ENCODE measurements around the gene UPK3A. TPM values are rescaled to one million over a fixed set of nuclear protein-coding genes. Genes with fewer than 3 reads are reported as not detected.

The UPK3A gene
- total and polyA plus RNA-seq, 2 of the 13 experiments (the other 11 are each of a cell fraction or from before 2014, with no cell fraction given) = 10.5 to 13.8 TPM

DNA sequence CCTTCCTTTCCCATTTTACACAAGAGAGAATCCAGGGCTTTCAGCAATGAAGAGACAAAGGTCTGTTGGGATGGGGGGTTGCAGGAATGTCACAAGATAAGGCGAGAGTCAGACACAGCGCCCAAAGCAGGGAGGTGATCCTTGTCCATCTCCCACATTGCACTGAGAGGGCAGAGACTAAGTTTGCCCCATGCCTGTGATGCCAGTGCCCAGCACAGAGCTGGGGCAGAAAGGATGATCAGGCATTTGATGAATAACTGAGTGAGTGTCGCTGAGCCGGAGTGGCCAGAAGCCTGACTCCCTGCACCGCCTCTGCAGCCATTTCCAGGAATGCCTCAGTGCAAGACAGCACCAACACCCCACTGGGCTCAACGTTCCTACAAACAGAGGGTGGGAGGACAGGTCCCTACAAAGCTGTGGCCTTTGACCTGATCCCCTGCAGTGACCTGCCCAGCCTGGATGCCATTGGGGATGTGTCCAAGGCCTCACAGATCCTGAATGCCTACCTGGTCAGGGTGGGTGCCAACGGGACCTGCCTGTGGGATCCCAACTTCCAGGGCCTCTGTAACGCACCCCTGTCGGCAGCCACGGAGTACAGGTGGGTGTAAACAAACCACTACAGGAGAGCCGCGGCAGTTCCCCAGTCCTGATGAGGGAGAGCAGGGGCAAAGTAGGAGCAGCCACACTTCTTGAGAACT, 2.3 kb downstream of the UPK3A start (continued):
- TF ChIP-seq ZNF274 (CRISPR knock-in tag; IDR thresholded peaks at IDR 0.05) = 0 out of 2 replicates have a peak, but pooled peaks have one; percentile 61
- peak; percentile 32; the same call in 1 of the 2 replicates for TF ChIP-seq NCOA2 (CRISPR knock-in tag; IDR thresholded peaks at IDR 0.05)
- 0 out of 2 replicates have a peak, but pooled peaks have one; percentile 19 for TF ChIP-seq ARNTL (CRISPR knock-in tag; IDR thresholded peaks at IDR 0.05)
- peak; percentile 55; the same call in 1 of the 2 replicates for TF ChIP-seq GATA4 (IDR thresholded peaks at IDR 0.05; ENCODE audit: borderline replicate concordance, low read depth)
- 0 out of 2 replicates have a peak, but pooled peaks have one; percentile 40 for TF ChIP-seq SKIL (CRISPR knock-in tag; IDR thresholded peaks at IDR 0.05; ENCODE audit: borderline replicate concordance)
- TF ChIP-seq CEBPB (IDR thresholded peaks at IDR 0.05; ENCODE audit: borderline replicate concordance, low read depth, low read length) = 0 out of 2 replicates have a peak, but pooled peaks have one; percentile 7
- TF ChIP-seq SOX6 (IDR thresholded peaks at IDR 0.05) = no peak
- peak; percentile 68 for TF ChIP-seq SOX6 (CRISPR knock-in tag; IDR thresholded peaks at IDR 0.05)
- peak; percentile 70; the same call in 1 of the 2 replicates for TF ChIP-seq TBX2 (CRISPR knock-in tag; IDR thresholded peaks at IDR 0.05; ENCODE audit: borderline replicate concordance)
- peak; percentile 30; the same call in 1 of the 2 replicates for TF ChIP-seq MED1 (CRISPR knock-in tag; IDR thresholded peaks at IDR 0.05)
- peak; percentile 28 to 29; a peak in 2 of 4 replicates for TF ChIP-seq POLR2A (IDR thresholded peaks at IDR 0.05; ENCODE audit: insufficient read depth in 1 of 2, low read depth in 2 of 2, low read length in 2 of 2)
- TF ChIP-seq, protein P1, sequence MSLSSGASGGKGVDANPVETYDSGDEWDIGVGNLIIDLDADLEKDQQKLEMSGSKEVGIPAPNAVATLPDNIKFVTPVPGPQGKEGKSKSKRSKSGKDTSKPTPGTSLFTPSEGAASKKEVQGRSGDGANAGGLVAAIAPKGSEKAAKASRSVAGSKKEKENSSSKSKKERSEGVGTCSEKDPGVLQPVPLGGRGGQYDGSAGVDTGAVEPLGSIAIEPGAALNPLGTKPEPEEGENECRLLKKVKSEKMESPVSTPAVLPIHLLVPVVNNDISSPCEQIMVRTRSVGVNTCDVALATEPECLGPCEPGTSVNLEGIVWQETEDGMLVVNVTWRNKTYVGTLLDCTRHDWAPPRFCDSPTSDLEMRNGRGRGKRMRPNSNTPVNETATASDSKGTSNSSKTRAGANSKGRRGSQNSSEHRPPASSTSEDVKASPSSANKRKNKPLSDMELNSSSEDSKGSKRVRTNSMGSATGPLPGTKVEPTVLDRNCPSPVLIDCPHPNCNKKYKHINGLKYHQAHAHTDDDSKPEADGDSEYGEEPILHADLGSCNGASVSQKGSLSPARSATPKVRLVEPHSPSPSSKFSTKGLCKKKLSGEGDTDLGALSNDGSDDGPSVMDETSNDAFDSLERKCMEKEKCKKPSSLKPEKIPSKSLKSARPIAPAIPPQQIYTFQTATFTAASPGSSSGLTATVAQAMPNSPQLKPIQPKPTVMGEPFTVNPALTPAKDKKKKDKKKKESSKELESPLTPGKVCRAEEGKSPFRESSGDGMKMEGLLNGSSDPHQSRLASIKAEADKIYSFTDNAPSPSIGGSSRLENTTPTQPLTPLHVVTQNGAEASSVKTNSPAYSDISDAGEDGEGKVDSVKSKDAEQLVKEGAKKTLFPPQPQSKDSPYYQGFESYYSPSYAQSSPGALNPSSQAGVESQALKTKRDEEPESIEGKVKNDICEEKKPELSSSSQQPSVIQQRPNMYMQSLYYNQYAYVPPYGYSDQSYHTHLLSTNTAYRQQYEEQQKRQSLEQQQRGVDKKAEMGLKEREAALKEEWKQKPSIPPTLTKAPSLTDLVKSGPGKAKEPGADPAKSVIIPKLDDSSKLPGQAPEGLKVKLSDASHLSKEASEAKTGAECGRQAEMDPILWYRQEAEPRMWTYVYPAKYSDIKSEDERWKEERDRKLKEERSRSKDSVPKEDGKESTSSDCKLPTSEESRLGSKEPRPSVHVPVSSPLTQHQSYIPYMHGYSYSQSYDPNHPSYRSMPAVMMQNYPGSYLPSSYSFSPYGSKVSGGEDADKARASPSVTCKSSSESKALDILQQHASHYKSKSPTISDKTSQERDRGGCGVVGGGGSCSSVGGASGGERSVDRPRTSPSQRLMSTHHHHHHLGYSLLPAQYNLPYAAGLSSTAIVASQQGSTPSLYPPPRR (CRISPR knock-in tag; IDR thresholded peaks at IDR 0.05; ENCODE audit: borderline replicate concordance) = peak; percentile 18; the same call in 1 of the 2 replicates
- peak in 1 of 2 experiments; percentile 69; a peak in 2 of 4 replicates for TF ChIP-seq EP300 (IDR thresholded peaks at IDR 0.05; ENCODE audit: low read depth in 2 of 2, low read length in 2 of 2)
- TF ChIP-seq EP300 (CRISPR knock-in tag; IDR thresholded peaks at IDR 0.05; ENCODE audit: borderline replicate concordance) = peak; percentile 1; the same call in 1 of the 2 replicates
- no peak for TF ChIP-seq ZNF777 (CRISPR knock-in tag; IDR thresholded peaks at IDR 0.05)
- peak; percentile 38; the same call in 1 of the 2 replicates for TF ChIP-seq ZNF747 (CRISPR knock-in tag; IDR thresholded peaks at IDR 0.05; ENCODE audit: borderline replicate concordance)
- TF ChIP-seq, protein P2, sequence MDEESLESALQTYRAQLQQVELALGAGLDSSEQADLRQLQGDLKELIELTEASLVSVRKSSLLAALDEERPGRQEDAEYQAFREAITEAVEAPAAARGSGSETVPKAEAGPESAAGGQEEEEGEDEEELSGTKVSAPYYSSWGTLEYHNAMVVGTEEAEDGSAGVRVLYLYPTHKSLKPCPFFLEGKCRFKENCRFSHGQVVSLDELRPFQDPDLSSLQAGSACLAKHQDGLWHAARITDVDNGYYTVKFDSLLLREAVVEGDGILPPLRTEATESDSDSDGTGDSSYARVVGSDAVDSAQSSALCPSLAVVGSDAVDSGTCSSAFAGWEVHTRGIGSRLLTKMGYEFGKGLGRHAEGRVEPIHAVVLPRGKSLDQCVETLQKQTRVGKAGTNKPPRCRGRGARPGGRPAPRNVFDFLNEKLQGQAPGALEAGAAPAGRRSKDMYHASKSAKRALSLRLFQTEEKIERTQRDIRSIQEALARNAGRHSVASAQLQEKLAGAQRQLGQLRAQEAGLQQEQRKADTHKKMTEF (CRISPR knock-in tag; IDR thresholded peaks at IDR 0.05) = no peak
- peak; percentile 56 for TF ChIP-seq SALL1 (CRISPR knock-in tag; IDR thresholded peaks at IDR 0.05)
- TF ChIP-seq POLR2AphosphoS5 (IDR thresholded peaks at IDR 0.05; ENCODE audit: low read depth, low read length) = no peak
- TF ChIP-seq U2AF1 (optimal IDR thresholded peaks at IDR 0.05; ENCODE audit: low read depth, low read length) = no peak
- TF ChIP-seq ZNF138 (CRISPR knock-in tag; IDR thresholded peaks at IDR 0.05; ENCODE audit: low read depth) = 0 out of 2 replicates have a peak, but pooled peaks have one; percentile 27
